ENCODE measurements around the gene DNM1L.

DNM1L gene

DNA sequence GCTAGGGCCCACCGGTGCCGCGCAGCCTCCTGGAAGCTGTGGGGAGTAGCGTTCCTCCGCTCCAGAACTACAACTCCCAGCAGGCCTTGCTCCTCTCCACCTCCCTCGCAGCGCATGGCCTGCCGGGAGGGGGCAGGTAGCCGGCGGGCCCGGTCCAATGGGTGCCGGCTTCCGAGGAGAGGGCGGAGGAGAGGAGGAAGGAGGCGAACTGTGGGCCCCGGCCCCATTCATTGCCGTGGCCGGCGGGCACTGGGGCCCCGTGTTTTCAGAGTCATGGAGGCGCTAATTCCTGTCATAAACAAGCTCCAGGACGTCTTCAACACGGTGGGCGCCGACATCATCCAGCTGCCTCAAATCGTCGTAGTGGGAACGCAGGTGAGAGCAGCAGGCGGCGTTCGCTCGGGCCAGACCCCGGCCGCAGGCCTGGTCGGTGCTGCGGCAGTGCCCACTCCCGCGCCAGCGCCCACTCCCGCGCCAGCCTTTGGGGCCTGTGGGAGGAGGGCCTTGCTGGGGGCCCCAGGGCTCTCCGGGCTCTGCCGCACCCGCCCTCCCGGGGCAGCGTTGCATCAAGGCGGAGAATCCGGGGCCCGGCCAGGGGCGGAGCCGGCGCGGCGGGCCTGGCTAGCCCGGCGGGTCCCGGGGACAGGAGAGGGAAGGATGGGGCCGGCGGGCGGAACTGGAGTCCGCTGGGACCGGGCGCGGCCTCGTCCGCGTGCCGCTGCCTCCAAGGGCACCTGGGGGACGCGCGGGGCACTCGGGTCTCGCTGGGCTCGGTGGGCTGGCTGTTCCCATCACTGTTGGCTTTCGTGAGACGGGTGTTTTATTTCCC is at the start of gene DNM1L:
DNM1L (plus strand) TSS at position 211 of the 829 bp plus-strand sequence; CDS start at position 274, 63 bp downstream.
- peak; percentile 90 for DNase-seq (ENCODE audit: low read depth)

DNA sequence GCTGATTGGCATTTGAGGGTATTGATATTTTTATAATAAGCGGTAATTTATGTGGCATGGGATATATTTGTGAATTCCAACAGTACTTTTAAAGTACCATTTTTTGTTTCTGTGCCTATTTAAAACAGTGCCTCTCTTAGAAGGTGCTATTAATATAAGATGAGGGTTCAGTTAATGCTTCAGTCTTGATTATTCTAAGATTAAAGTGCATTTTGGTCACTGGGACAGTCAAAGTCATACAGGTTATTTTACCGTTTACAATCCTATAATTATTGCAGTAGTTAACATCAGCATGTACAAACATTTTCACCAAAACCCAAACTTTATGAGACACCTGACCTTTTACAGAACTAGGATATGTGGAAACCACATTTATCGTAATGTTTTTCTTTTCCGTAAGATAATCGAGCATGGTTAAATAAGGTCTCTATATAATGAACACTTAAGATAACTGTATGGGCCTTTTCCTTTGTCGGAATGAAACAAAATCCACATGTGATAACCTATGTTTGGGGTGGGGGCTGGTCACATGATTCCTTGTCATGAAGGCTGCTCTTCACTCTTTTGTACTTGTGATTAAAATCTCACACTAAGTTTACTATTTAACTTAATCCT is 37.7 kb upstream of the DNM1L start:
- DNase-seq (ENCODE audit: low read depth): no peak

DNA sequence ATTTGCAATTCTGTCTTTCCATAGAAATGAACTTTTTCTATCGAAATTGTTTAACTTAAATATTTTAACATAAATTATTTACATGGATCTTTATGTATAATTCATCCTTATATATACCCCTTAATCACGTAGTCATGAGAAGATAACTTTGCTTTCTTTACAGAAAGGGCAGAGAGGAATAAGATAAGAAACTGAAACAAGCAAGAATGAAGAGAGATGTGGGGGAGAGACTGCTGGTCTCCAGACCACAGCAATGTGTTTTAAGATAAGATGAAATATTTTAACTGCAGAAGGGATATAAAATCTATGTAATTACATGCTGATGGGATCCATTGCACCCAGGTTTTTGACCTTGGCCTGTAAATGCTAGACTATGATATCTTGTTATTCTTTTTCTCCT is 34.7 kb upstream of the DNM1L start:
- no peak for DNase-seq (ENCODE audit: low read depth)

GRCh38 chr12:32647275-32647674 is 31.8 kb upstream of the DNM1L start:
- no peak for DNase-seq (ENCODE audit: low read depth)

- DNase-seq (ENCODE audit: low read depth): no peak
These were observed 28.6 kb upstream of the DNM1L start for GRCh38 chr12:32650508-32650907.

DNA sequence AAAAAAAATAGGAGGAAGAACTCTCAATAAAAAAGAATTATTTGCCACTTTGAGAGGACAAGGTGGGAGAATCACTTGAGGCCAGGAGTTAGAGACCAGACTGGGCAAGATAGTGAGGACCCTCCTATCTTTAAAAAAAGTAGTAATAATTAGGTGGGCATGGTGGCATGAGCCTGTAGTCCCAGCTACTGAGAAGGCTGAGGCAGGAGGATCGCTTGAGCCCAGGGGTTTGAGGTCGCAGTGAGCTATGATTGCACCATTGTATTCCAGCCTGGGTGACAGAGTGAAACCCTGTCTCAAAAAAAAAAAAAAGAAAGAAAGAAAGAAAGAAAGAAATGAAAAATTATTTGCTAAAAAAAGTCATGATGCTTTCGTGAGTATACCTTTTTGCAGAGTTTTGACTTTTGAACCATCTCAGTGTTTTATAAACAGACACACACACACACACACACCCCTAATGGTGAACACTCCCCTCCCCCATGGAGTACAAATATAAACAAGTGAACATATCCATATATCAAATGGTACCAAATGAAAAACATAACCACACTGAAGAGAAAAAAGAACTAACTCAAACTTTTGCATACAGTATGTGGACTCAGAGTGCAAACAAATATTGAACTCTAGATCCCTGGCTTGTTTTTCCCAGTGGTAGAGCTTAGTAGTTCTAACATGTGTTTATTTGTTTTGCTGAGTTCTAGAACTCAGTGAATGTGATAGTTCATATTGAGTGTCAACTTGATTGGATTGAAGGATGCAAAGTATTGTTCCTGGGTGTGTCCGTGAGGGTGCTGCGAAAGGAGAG is 27.7 kb upstream of the DNM1L start:
- DNase-seq (ENCODE audit: low read depth): no peak

- DNase-seq (ENCODE audit: low read depth): no peak
These were observed 27.2 kb upstream of the DNM1L start for GRCh38 chr12:32651956-32652210.

DNA sequence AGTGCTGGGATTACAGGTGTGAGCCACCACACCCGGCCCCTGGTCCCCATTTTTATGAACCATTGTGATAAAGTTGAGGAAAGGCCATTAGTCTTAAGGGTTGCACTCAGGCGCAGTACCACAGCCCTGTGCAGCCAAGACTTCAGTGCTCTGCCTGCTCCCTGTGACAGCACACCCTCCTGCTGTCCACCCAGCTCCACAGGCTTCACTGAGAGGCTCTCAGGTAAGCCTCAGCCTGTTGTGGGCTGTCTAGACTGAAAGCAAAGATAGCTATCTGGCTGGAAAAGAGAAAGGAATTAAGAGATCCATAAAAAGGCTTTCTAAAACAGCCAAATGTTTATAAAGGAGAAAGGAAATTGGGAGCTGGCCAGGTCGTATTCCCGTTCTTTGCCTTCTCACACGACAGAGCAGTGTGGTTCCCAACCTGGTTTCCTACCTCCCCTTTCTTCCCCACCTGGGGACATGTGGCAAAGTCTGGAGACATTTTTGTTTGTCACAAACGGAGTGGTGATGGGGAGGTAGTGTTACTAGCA is 19.1 kb upstream of the DNM1L start:
- DNase-seq (ENCODE audit: low read depth): no peak

GRCh38 chr12:32661706-32662105 is 17.4 kb upstream of the DNM1L start:
- no peak for DNase-seq (ENCODE audit: low read depth)

DNA sequence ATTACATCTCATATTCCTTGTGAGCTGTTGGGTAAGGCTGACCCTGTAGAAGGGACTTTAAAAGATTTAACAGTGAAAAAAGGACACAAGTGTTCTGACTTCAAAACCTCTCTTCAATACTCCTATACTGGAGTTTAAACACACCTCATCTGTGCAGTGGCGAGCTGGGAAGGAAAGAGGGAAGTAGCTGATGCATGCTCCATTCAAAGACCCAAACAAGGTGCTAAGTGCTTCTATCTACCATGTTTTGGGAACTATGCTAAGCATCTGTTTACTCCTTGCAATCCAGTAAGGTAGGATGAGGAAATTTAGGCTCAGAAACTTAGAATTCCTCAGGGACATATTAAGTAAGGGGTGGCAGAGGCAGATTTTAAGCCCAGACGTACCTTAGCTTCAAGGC is 16.4 kb upstream of the DNM1L start:
- DNase-seq (ENCODE audit: low read depth): no peak

DNA sequence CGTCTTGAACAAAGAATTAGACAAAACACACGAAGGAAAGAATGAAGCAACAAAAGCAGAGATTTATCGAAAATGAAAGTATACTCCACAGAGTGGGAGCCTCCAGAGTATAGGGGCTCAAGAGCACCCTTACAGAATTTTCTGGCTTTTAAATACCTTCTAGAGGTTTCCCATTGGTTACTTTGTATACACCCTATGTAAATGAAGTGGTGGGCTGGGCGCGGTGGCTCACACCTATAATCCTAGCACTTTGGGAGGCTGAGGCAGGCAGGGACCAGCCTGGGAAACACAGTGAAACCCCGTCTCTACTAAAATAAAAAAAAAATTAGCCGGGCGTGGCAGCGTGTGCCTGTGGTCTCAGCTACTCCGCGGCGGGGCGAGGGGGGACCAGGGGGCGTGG is 13.1 kb upstream of the DNM1L start:
- no peak for DNase-seq (ENCODE audit: low read depth)

- no peak for DNase-seq (ENCODE audit: low read depth)
These were observed 9.5 kb upstream of the DNM1L start for GRCh38 chr12:32669584-32669983.

GRCh38 chr12:32671930-32672780 is 6.9 kb upstream of the DNM1L start:
- DNase-seq (ENCODE audit: low read depth): no peak

- DNase-seq (ENCODE audit: low read depth): no peak
These were observed 778 bp downstream of the DNM1L start for GRCh38 chr12:32679920-32680237.

DNA sequence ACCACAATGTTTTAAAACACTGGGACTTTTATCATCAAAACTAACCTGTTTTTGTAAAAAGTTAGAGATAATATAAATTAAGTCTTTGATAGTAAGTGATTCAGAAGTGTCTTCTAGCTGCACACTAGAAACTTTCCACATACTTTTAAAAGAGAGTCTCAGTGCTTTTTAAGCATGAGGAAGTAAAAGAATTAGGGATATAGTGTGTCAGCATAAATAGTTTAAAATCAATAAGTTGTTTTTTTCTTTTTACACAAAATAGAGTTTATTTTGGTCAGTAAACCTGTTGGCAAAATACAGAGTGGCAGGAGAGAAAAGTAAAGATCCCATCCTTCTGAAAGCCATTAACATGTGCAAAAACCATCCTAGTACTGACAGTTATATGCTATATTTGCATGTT is 1.7 kb downstream of the DNM1L start:
- no peak for DNase-seq (ENCODE audit: low read depth)

DNA sequence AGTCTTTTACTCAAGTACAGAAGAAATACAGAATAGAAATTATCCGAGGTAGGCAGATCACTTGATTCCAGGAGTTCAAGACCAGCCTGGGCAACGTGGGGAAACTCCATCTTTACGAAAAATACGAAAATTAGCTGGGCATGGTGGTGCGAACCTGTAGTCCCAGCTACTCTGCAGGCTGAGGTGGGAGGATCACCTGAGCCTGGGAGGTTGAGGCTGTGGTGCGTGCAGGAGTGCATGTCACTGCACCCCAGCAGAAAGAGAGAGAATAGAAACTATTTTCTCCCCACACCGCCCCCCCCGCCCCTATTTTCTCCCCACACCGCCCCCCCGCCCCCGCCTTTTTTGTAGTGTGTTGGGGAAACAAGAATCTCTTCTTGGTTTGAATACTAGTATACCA is 2.2 kb downstream of the DNM1L start:
- DNase-seq (ENCODE audit: low read depth): no peak

DNA sequence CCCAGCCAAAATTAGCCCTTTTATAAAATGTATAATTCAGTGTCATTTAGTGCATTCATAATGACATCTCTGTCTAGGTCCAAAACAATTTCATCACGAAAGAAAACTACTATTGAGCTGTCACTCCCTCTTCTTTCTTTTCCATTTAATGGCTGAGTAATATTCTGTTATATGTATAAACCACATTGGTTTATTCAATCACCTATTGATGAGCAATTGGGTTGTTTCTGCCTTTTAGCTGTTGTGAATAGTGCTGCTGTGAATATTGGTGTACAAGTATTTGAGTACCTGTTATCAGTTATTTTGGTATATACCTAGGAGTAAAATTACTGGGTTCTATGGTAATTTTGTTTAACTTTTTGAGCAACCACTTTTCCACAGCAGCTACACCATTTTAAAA is 7.2 kb downstream of the DNM1L start:
- DNase-seq (ENCODE audit: low read depth): no peak

DNA sequence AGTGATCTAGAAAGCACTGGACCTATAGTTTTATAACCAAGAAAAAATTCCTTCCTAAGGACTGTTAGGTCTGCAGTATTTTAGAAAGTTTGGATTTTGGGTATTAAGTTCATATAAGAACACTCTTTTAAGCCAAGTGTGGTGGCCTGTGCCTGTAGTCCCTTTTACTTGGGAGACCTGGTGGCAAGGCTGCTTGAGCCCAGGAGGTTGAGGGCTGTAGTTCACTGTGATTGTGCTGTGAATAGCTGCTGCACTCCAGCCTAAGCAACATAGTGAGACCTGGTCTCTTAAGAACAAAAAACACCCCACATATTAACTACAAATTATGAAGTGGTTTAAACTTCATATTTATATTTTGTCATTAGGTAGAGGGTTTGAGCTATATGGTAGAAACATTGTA is 9.7 kb downstream of the DNM1L start:
- no peak for DNase-seq (ENCODE audit: low read depth)

- no peak for DNase-seq (ENCODE audit: low read depth)
These were observed 11.8 kb downstream of the DNM1L start for GRCh38 chr12:32690927-32691326.

- DNase-seq (ENCODE audit: low read depth): no peak
These were observed 13.3 kb downstream of the DNM1L start for GRCh38 chr12:32692358-32692757.

- DNase-seq (ENCODE audit: low read depth): no peak
These were observed 13.9 kb downstream of the DNM1L start for GRCh38 chr12:32693036-32693435.

DNA sequence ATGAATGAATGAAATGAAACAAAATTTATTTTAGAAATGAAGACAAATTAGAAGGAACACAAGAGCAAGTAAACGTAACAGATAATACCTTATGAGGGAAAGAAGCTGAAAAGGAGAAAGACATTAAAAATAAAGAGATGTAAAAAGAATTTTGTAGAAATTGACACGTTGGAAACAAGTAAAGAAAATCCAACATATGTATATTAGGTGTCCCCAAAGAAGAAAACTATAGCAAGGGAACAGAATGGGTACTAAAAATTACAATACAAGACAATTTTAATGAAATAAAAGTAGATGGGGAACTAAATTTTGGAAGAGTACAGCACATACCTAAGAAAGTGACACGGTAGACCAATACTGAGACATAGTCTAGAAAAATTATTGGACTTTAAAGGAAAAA is 16.7 kb downstream of the DNM1L start:
- no peak for DNase-seq (ENCODE audit: low read depth)

All from T-helper 22 cell (primary cell).